HG03175 (cell line): Measurements from ENCODE around the gene XNDC1N.
"Not testable (repeated sequence)": the region's sequence is repeated elsewhere in the genome, so short reads cannot be mapped to it uniquely, and the experiment has no call there.

Experiments used
- ATAC-seq: cut with Tn5 transposase; IDR thresholded peaks from one replicate; pipeline ENCODE4 v1.9.1; 2021; ENCODE audit warnings: mild to moderate bottlenecking, moderate library complexity; ENCODE audit not compliant: unreplicated experiment

Gene XNDC1N

GRCh38 chr11:71933141-71933933 is 4.9 kb upstream of the XNDC1N start:
- no peak for ATAC-seq

GRCh38 chr11:71931245-71931602 is 2.8 kb upstream of the XNDC1N start:
- ATAC-seq, result no peak

- no peak for ATAC-seq
These were observed 2.3 kb upstream of the XNDC1N start for GRCh38 chr11:71930556-71931244.

GRCh38 chr11:71929491-71929890 is 1.1 kb upstream of the XNDC1N start:
- ATAC-seq, result no peak

- peak; percentile 88 for ATAC-seq
These were observed 496 bp upstream of the XNDC1N start, which contains the start of gene RNF121 for GRCh38 chr11:71928737-71929443. Gene RNF121, plus strand, starts transcription at chr11:71929046. Its CDS starts 16 bp downstream, at chr11:71929062.

- no peak for ATAC-seq
These were observed 10.7 kb downstream of the XNDC1N start for GRCh38 chr11:71917646-71918140.

- ATAC-seq, result no peak
These were observed 13.7 kb downstream of the XNDC1N start for GRCh38 chr11:71914617-71915189.

- ATAC-seq, result no peak
These were observed 14.5 kb downstream of the XNDC1N start for GRCh38 chr11:71913756-71914526.

GRCh38 chr11:71911986-71912340 is 16.4 kb downstream of the XNDC1N start:
- ATAC-seq, result not testable (repeated sequence)

- not testable (repeated sequence) for ATAC-seq
These were observed 16.9 kb downstream of the XNDC1N start for GRCh38 chr11:71911321-71911985.

- ATAC-seq, result not testable (repeated sequence)
These were observed 17.6 kb downstream of the XNDC1N start for GRCh38 chr11:71910775-71911174.

GRCh38 chr11:71908218-71908617 is 20.2 kb downstream of the XNDC1N start:
- ATAC-seq, result no peak

- ATAC-seq, result not testable (repeated sequence)
These were observed 27.3 kb downstream of the XNDC1N start for GRCh38 chr11:71901137-71901536.

- ATAC-seq, result no peak
These were observed 32.4 kb downstream of the XNDC1N start for GRCh38 chr11:71895961-71896360.

- ATAC-seq, result not testable (repeated sequence)
These were observed 39.1 kb downstream of the XNDC1N start for GRCh38 chr11:71889181-71889872.

GRCh38 chr11:71888335-71889010 is 39.9 kb downstream of the XNDC1N start:
- not testable (repeated sequence) for ATAC-seq

GRCh38 chr11:71885806-71886205 is 42.6 kb downstream of the XNDC1N start:
- ATAC-seq, result not testable (repeated sequence)
